Ureter (tissue), 1 donor: ENCODE measurements around the gene NDRG3. TPM values are rescaled to one million over a fixed set of nuclear protein-coding genes. Genes with fewer than 3 reads are reported as not detected.
"Not testable (repeated sequence)": the region's sequence is repeated elsewhere in the genome, so short reads cannot be mapped to it uniquely, and the experiment has no call there.

ENCODE experiments used
- DNase-seq: peaks from one replicate; pipeline ENCODE4 v3.0.0-alpha.2; 2020; ENCODE audit warnings: low spot score
- total RNA-seq: library from RNA; stranded (reverse); gene quantifications from one replicate; pipeline ENCODE4 v1.2.4, GENCODE V29; 2023
- donor health status: DM: yes; HTN: yes; CAD: no.

NDRG3 gene
- total RNA-seq, 1 donor from 2014 or later, result 21.0 TPM

GRCh38 chr20:36760647-36761046 lies 14.8 kb upstream of the NDRG3 start:
- DNase-seq, result no peak

GRCh38 chr20:36758276-36758675 lies 12.4 kb upstream of the NDRG3 start:
- no peak for DNase-seq

GRCh38 chr20:36756496-36756895 lies 10.6 kb upstream of the NDRG3 start:
- DNase-seq, result no peak

- DNase-seq, result no peak
Observed at GRCh38 chr20:36754656-36755222, 8.8 kb upstream of the NDRG3 start.

GRCh38 chr20:36752582-36752981 lies 6.7 kb upstream of the NDRG3 start:
- DNase-seq, result no peak

- DNase-seq, result no peak
Observed at GRCh38 chr20:36745234-36745926, 510 bp downstream of the NDRG3 start.

- no peak for DNase-seq
Observed at GRCh38 chr20:36744764-36745191, 1.1 kb downstream of the NDRG3 start.

GRCh38 chr20:36744243-36744642 lies 1.6 kb downstream of the NDRG3 start:
- DNase-seq, result no peak

- DNase-seq, result no peak
Observed at GRCh38 chr20:36742558-36742957, 3.3 kb downstream of the NDRG3 start.

GRCh38 chr20:36741072-36741471 lies 4.8 kb downstream of the NDRG3 start:
- DNase-seq, result no peak

GRCh38 chr20:36737183-36737499 lies 8.7 kb downstream of the NDRG3 start:
- no peak for DNase-seq

GRCh38 chr20:36736451-36737182 lies 9.3 kb downstream of the NDRG3 start:
- DNase-seq, result no peak

GRCh38 chr20:36732456-36732855 lies 13.4 kb downstream of the NDRG3 start:
- no peak for DNase-seq

- DNase-seq, result no peak
Observed at GRCh38 chr20:36728986-36729385, 16.9 kb downstream of the NDRG3 start.

GRCh38 chr20:36726168-36726567 lies 19.7 kb downstream of the NDRG3 start:
- no peak for DNase-seq

GRCh38 chr20:36720510-36720909 lies 25.4 kb downstream of the NDRG3 start:
- DNase-seq, result no peak

- no peak for DNase-seq
Observed at GRCh38 chr20:36717657-36718056, 28.2 kb downstream of the NDRG3 start.

- DNase-seq, result no peak
Observed at GRCh38 chr20:36717021-36717420, 28.9 kb downstream of the NDRG3 start.

- DNase-seq, result no peak
Observed at GRCh38 chr20:36712775-36713174, 33.1 kb downstream of the NDRG3 start.

GRCh38 chr20:36709126-36709525 lies 36.8 kb downstream of the NDRG3 start:
- no peak for DNase-seq

- DNase-seq, result no peak
Observed at GRCh38 chr20:36703530-36703929, 42.4 kb downstream of the NDRG3 start.

GRCh38 chr20:36700438-36700837 lies 45.5 kb downstream of the NDRG3 start:
- DNase-seq, result no peak

GRCh38 chr20:36695467-36695866 lies 50.4 kb downstream of the NDRG3 start:
- not testable (repeated sequence) for DNase-seq
